Chondrocyte (in vitro differentiated cells): ENCODE data around the gene THSD4. TPM values are rescaled to one million over a fixed set of nuclear protein-coding genes. Genes with fewer than 3 reads are reported as not detected.
"Not testable (repeated sequence)": the region's sequence is repeated elsewhere in the genome, so short reads cannot be mapped to it uniquely, and the experiment has no call there.

Experiments used
- DNase-seq: peaks from one replicate; pipeline ENCODE4 v3.0.0; 2021; ENCODE audit warnings: mixed read lengths, low spot score
- H3K27ac Mint-ChIP-seq: one replicate; pipeline ENCODE4 v1.8.0; 2021; ENCODE audit warnings: mild to moderate bottlenecking, moderate library complexity, mixed read lengths; ENCODE audit not compliant: unreplicated experiment
- H3K27me3 Mint-ChIP-seq: 2 replicates; pipeline ENCODE4 v1.8.0; 2021; ENCODE audit warnings: low read depth, mixed read lengths
- H3K36me3 Mint-ChIP-seq: 2 replicates; pipeline ENCODE4 v1.8.0; 2021; ENCODE audit warnings: low read depth, mixed read lengths
- H3K4me1 Mint-ChIP-seq: 2 replicates; pipeline ENCODE4 v1.8.0; 2021; ENCODE audit warnings: low read depth, mild to moderate bottlenecking, mixed read lengths
- H3K4me3 Mint-ChIP-seq: one replicate; pipeline ENCODE4 v1.8.0; 2021; ENCODE audit warnings: mild to moderate bottlenecking, moderate library complexity, mixed read lengths; ENCODE audit not compliant: unreplicated experiment
- H3K9me3 Mint-ChIP-seq: 2 replicates; pipeline ENCODE4 v1.8.0; 2021; ENCODE audit warnings: low read depth, mixed read lengths
- CTCF ChIP-seq: fragments of 200-600 bp; sonication (generic); IDR thresholded peaks from 2 replicates; pipeline ENCODE4 v1.5.0; 2021; ENCODE audit warnings: antibody characterized with exemption, mild to moderate bottlenecking, moderate library complexity
- total RNA-seq: library from RNA; stranded (reverse); gene quantifications from 3 replicates; pipeline ENCODE4 v1.2.1, GENCODE V29; 2021

The THSD4 gene
- total RNA-seq, 1 donor from 2014 or later: 3.4 TPM

DNA sequence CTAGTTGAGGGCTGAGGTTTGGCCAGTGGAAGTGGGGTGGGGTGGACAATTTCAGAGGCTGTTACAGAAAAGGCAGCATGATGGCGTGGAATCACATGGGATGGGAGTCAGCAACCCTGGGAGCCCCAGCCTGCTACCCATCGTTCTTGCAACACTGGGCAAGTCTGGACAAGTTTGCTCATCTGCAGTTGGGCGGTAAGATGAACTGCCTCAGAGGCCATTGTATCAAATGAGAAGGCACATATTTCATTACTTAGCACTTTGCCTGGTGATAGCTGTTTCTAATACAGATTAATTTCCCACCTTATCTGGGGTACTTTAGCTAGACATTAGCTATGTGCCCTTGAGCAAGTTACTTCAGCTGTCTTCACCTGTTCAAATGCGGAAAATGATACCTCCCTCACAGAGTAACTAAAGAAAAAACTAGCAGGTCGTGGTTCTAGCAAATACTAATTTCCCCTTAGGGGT, 248.9 kb downstream of the THSD4 start:
- no peaks in the 10 kb centered on the region for H3K27me3 Mint-ChIP-seq
- no peaks in the 10 kb centered on the region for H3K9me3 Mint-ChIP-seq
- no peak overlapping the region for H3K4me3 Mint-ChIP-seq
- no peak for DNase-seq
- no peaks in the 10 kb centered on the region for H3K4me1 Mint-ChIP-seq
- no peak overlapping the region for H3K27ac Mint-ChIP-seq
- TF ChIP-seq CTCF: no peak
- H3K36me3 Mint-ChIP-seq: no peaks in the 10 kb centered on the region

- DNase-seq: no peak
- no peaks in the 10 kb centered on the region for H3K4me1 Mint-ChIP-seq
- no peak overlapping the region for H3K4me3 Mint-ChIP-seq
- no peaks in the 10 kb centered on the region for H3K27me3 Mint-ChIP-seq
- H3K36me3 Mint-ChIP-seq: peaks cover 6% of the 10 kb centered on the region
- TF ChIP-seq CTCF: no peak
- H3K9me3 Mint-ChIP-seq: peaks cover 15% of the 10 kb centered on the region
- no peak overlapping the region for H3K27ac Mint-ChIP-seq
Observed at GRCh38 chr15:71366522-71366921, 251.3 kb downstream of the THSD4 start.

- H3K4me3 Mint-ChIP-seq: no peak overlapping the region
- H3K27ac Mint-ChIP-seq: no peak overlapping the region
- H3K4me1 Mint-ChIP-seq: no peaks in the 10 kb centered on the region
- no peaks in the 10 kb centered on the region for H3K27me3 Mint-ChIP-seq
- DNase-seq: no peak
- peaks cover 20% of the 10 kb centered on the region for H3K9me3 Mint-ChIP-seq
- H3K36me3 Mint-ChIP-seq: peaks cover 6% of the 10 kb centered on the region
- no peak for TF ChIP-seq CTCF
Observed at GRCh38 chr15:71366926-71367325, 251.7 kb downstream of the THSD4 start.

- H3K27ac Mint-ChIP-seq, H3K27me3 Mint-ChIP-seq, DNase-seq, H3K36me3 Mint-ChIP-seq, H3K4me1 Mint-ChIP-seq, H3K4me3 Mint-ChIP-seq: not testable (repeated sequence)
- peaks cover 20% of the 10 kb centered on the region for H3K9me3 Mint-ChIP-seq
Observed at GRCh38 chr15:71367737-71368136, 252.5 kb downstream of the THSD4 start.

GRCh38 chr15:71372769-71373168, 257.5 kb downstream of the THSD4 start:
- not testable (repeated sequence) for H3K27me3 Mint-ChIP-seq, H3K4me1 Mint-ChIP-seq, H3K27ac Mint-ChIP-seq, H3K4me3 Mint-ChIP-seq, DNase-seq, H3K36me3 Mint-ChIP-seq
- peaks cover 20% of the 10 kb centered on the region for H3K9me3 Mint-ChIP-seq

DNA sequence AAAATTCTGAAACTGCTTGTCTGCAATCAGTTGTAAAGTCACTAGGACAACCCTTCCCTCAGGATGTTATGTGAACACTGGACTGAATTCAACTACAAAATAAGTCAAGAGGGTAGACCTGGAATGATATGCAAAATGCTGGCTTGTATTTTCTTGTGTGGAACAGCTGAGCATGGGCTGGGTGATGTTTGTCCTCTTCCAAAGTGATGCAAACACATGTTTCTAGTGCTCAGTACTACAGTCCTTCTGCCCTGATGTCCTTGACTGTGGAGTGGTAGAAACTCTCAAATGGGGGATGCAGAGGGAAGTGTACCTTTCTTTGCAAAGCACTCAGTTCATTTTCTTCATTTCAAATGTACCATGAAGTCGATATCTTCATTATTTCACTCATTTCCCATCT, 258.6 kb downstream of the THSD4 start:
- H3K36me3 Mint-ChIP-seq: peaks cover 7% of the 10 kb centered on the region
- DNase-seq: no peak
- no peaks in the 10 kb centered on the region for H3K4me1 Mint-ChIP-seq
- peaks cover 5% of the 10 kb centered on the region for H3K27me3 Mint-ChIP-seq
- H3K4me3 Mint-ChIP-seq: no peak overlapping the region
- H3K27ac Mint-ChIP-seq: no peak overlapping the region
- H3K9me3 Mint-ChIP-seq: peaks cover 20% of the 10 kb centered on the region
- no peak for TF ChIP-seq CTCF
